Urinary bladder (tissue), 4 donors: ENCODE measurements around the gene PRDM11. TPM values are rescaled to one million over a fixed set of nuclear protein-coding genes. Genes with fewer than 3 reads are reported as not detected.

Experiments
- DNase-seq: peaks from one replicate; pipeline ENCODE4 v3.0.0-alpha.2; 2015; ENCODE audit errors: extremely low spot score
- H3K27ac ChIP-seq: one replicate; pipeline ENCODE4 v1.5.1; 2013; ENCODE audit warnings: low read depth, mild to moderate bottlenecking, moderate library complexity
- H3K36me3 ChIP-seq: one replicate; pipeline ENCODE4 v1.6.1; 2013; ENCODE audit warnings: mild to moderate bottlenecking, moderate library complexity; ENCODE audit not compliant: insufficient read depth
- H3K4me1 ChIP-seq: one replicate; pipeline ENCODE4 v1.6.1; 2013; ENCODE audit warnings: mild to moderate bottlenecking, moderate library complexity; ENCODE audit not compliant: insufficient read depth
- H3K4me3 ChIP-seq: one replicate; pipeline ENCODE4 v1.5.1; 2013; ENCODE audit warnings: low read depth, low read length
- WGBS: extraction: QIAGEN DNeasy Blood & Tissue Kit; methylation state at CpG from one replicate; pipeline ENCODE4 v1.1.7; 2013; 5-methylcytosine and 5-hydroxymethylcytosine counted together
- polyA plus RNA-seq: library from polyadenylated mRNA; stranded (reverse); fragments of 200-250 nt; gene quantifications from one replicate; pipeline ENCODE4 v1.2.3, GENCODE V29; 2013
- total RNA-seq: library from RNA; depleted of rRNA; stranded (reverse); fragments of >200 nt; gene quantifications from one replicate; pipeline ENCODE4 v1.2.3, GENCODE V29; 2014
- donor health status: healthy with polysubstance abuse.
- donor health status: healthy.

Gene PRDM11
- total and polyA plus RNA-seq, 2 donors, result 13.7 to 17.2 TPM

- no peak for DNase-seq
- Histone ChIP-seq H3K27ac (peak overlapping the region; percentile 54), H3K36me3 (peaks cover 3% of the 10 kb centered on the region), H3K4me1 (no peaks in the 10 kb centered on the region), H3K4me3 (no peak overlapping the region)
- WGBS, result 61% methylated on average over 35 of the region's 35 CpGs
Measured at GRCh38 chr11:45209000-45209879, 62.8 kb downstream of the PRDM11 start.

GRCh38 chr11:45209891-45210699, 63.7 kb downstream of the PRDM11 start:
- no peaks in the 10 kb centered on the region for H3K4me1 ChIP-seq
- 11% methylated on average over 29 of the region's 29 CpGs for WGBS

GRCh38 chr11:45210846-45211245, 64.4 kb downstream of the PRDM11 start:
- Histone ChIP-seq H3K36me3 (peaks cover 3% of the 10 kb centered on the region), H3K27ac (no peak overlapping the region), H3K4me3 (no peak overlapping the region), H3K4me1 (no peaks in the 10 kb centered on the region)
- DNase-seq, result no peak
- WGBS, result 83% methylated on average over 9 of the region's 9 CpGs

More at GRCh38 chr11:45209891-45210699, 63.7 kb downstream of the PRDM11 start:
- peak; percentile 86 for DNase-seq
- Histone ChIP-seq H3K27ac (peak overlapping the region; percentile 71), H3K36me3 (peaks cover 3% of the 10 kb centered on the region), H3K4me3 (no peak overlapping the region)

- WGBS, result 86% methylated on average over 9 of the region's 9 CpGs
- Histone ChIP-seq H3K4me3 (no peak overlapping the region), H3K36me3 (peaks cover 3% of the 10 kb centered on the region), H3K4me1 (no peaks in the 10 kb centered on the region), H3K27ac (no peak overlapping the region)
- DNase-seq, result no peak
Measured at GRCh38 chr11:45211732-45212131, 65.3 kb downstream of the PRDM11 start.

- no peak for DNase-seq
- H3K36me3 ChIP-seq, result peaks cover 3% of the 10 kb centered on the region
- H3K4me1 ChIP-seq, result no peaks in the 10 kb centered on the region
- H3K27ac ChIP-seq, result no peak overlapping the region
- no peak overlapping the region for H3K4me3 ChIP-seq
- WGBS, result 89% methylated on average over 31 of the region's 31 CpGs
Measured at GRCh38 chr11:45212566-45213315, 66.3 kb downstream of the PRDM11 start.

- no peaks in the 10 kb centered on the region for H3K4me1 ChIP-seq
- H3K4me3 ChIP-seq, result no peak overlapping the region
- H3K36me3 ChIP-seq, result peaks cover 3% of the 10 kb centered on the region
- 89% methylated on average over 12 of the region's 12 CpGs for WGBS
- H3K27ac ChIP-seq, result no peak overlapping the region
- no peak for DNase-seq
Measured at GRCh38 chr11:45213316-45213665, 66.9 kb downstream of the PRDM11 start.

GRCh38 chr11:45213717-45214116, 67.3 kb downstream of the PRDM11 start:
- 100% methylated on average over 1 of the region's 1 CpG for WGBS
- H3K36me3 ChIP-seq, result peaks cover 3% of the 10 kb centered on the region
- no peak overlapping the region for H3K4me3 ChIP-seq
- DNase-seq, result no peak
- no peak overlapping the region for H3K27ac ChIP-seq
- H3K4me1 ChIP-seq, result no peaks in the 10 kb centered on the region

- Histone ChIP-seq H3K36me3 (peaks cover 3% of the 10 kb centered on the region), H3K4me3 (no peak overlapping the region), H3K27ac (no peak overlapping the region), H3K4me1 (no peaks in the 10 kb centered on the region)
- WGBS, result 86% methylated on average over 4 of the region's 4 CpGs
- DNase-seq, result no peak
Measured at GRCh38 chr11:45215098-45215865, 68.8 kb downstream of the PRDM11 start.

GRCh38 chr11:45216031-45216430, 69.6 kb downstream of the PRDM11 start:
- H3K4me3 ChIP-seq, result no peak overlapping the region
- DNase-seq, result no peak
- H3K36me3 ChIP-seq, result peaks cover 3% of the 10 kb centered on the region
- no peak overlapping the region for H3K27ac ChIP-seq
- H3K4me1 ChIP-seq, result no peaks in the 10 kb centered on the region
- WGBS, result 96% methylated on average over 1 of the region's 1 CpG

- DNase-seq, result no peak
- H3K36me3 ChIP-seq, result peaks cover 3% of the 10 kb centered on the region
Measured at GRCh38 chr11:45216901-45217300, 70.5 kb downstream of the PRDM11 start.

GRCh38 chr11:45217991-45218390, 71.6 kb downstream of the PRDM11 start:
- Histone ChIP-seq H3K27ac (no peak overlapping the region), H3K4me1 (no peaks in the 10 kb centered on the region), H3K36me3 (no peaks in the 10 kb centered on the region), H3K4me3 (no peak overlapping the region)
- 82% methylated on average over 2 of the region's 2 CpGs for WGBS
- DNase-seq, result no peak

More at GRCh38 chr11:45216901-45217300, 70.5 kb downstream of the PRDM11 start:
- 73% methylated on average over 2 of the region's 2 CpGs for WGBS
- H3K4me1 ChIP-seq, result no peaks in the 10 kb centered on the region
- no peak overlapping the region for H3K27ac ChIP-seq
- H3K4me3 ChIP-seq, result no peak overlapping the region

- WGBS, result 96% methylated on average over 4 of the region's 4 CpGs
- DNase-seq, result no peak
Measured at GRCh38 chr11:45218705-45219104, 72.3 kb downstream of the PRDM11 start.

GRCh38 chr11:45219411-45219810, 73.0 kb downstream of the PRDM11 start:
- no peak overlapping the region for H3K4me3 ChIP-seq
- no peaks in the 10 kb centered on the region for H3K4me1 ChIP-seq
- no peak overlapping the region for H3K27ac ChIP-seq
- 95% methylated on average over 18 of the region's 18 CpGs for WGBS
- H3K36me3 ChIP-seq, result no peaks in the 10 kb centered on the region
- DNase-seq, result no peak

More at GRCh38 chr11:45218705-45219104, 72.3 kb downstream of the PRDM11 start:
- H3K4me3 ChIP-seq, result no peak overlapping the region
- H3K27ac ChIP-seq, result no peak overlapping the region
- no peaks in the 10 kb centered on the region for H3K4me1 ChIP-seq
- H3K36me3 ChIP-seq, result no peaks in the 10 kb centered on the region
